Activated naive CD4-positive, alpha-beta T cell treated with anti-CD3 and anti-CD28 coated beads, Interleukin-2, amount 50 U/mL, for 16 hours (primary cell): ENCODE data around the gene APOL1.
"Not testable (repeated sequence)": the region's sequence is repeated elsewhere in the genome, so short reads cannot be mapped to it uniquely, and the experiment has no call there.

Source experiments
- DNase-seq: peaks from one replicate; pipeline ENCODE4 v3.0.0-alpha.2; 2020

Gene APOL1

GRCh38 chr22:36246718-36247117 lies 6.2 kb upstream of the APOL1 start:
- no peak for DNase-seq

GRCh38 chr22:36247955-36248354 lies 5.0 kb upstream of the APOL1 start:
- no peak for DNase-seq

- DNase-seq: no peak
These were observed 3.8 kb upstream of the APOL1 start for GRCh38 chr22:36249160-36249559.

GRCh38 chr22:36250292-36250960 lies 2.5 kb upstream of the APOL1 start:
- DNase-seq: not testable (repeated sequence)

DNA sequence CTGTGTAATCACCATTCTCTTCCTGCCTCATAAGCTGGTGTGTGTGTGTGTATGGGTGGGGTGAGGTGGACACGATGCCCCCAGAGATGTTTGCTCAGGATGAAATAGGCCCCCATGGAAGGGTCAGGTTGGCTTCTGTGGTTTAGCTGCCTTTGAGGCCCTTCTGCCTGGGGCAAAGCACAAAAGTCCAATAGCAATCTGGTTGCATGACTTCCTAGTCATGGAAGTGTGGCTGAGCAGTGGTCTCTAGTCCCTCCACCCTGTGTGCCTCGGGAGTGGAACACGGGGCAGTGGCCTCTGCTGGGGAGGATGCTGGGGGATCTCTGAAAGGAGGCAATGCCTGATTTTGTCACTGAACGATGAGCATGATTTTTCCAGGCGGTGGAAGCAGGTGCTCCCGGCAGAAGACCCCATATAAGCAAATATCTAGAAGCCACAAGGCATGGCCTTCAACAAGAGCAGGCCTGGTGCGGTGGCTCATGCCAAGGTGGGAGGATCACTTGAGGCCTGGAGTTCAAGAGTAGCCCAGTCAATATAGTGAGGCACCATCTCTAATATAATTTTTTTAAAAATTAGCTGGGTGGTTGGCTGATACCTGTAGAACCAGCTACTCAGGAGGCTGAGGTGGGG lies 839 bp upstream of the APOL1 start:
- not testable (repeated sequence) for DNase-seq

DNA sequence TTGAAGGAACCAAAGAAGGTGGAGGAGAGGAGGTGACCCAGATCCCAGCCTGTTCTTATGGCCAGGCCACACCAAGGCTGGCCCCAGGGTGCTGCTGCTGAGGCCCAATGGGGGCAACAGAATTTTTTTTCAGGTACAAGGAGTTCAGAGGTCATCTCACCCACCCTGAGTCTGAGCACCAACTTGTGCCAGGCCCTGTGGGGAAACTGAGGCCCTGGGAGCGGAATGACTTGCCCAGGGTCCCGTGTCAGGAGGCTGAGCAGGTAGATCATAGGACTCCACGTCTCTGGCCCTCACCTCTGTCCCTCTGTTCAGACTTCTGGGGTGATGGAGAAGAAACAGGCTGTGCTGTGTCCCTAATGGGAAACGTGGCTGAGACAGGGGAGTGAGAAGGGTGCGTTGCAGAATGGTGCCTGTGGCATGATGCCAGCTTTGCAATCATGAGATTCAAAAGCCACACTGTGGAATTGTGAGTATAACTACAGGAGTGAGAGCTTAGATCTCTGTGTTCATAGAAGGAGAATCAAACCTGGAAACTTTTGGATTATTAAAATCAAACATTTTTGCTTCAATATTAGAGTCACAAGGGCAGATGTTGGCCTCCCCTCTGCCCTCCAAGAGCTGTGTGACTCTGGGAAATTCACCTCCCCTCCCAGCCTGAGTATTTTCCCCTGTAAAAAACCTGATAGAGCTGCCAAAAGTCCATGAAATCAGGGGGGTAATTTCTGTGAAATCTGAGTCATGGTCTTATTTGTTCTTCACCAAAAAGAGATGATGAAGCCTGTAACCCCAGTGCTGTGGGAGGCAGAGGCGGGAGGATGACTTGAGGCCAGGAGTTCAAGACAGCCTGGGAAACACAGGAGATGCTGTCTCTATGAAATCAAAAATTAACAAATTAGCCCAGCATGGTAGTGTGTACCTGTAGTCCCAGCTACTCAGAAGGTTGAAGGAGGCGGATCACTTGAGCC lies 874 bp downstream of the APOL1 start:
- DNase-seq: peak; percentile 57

DNA sequence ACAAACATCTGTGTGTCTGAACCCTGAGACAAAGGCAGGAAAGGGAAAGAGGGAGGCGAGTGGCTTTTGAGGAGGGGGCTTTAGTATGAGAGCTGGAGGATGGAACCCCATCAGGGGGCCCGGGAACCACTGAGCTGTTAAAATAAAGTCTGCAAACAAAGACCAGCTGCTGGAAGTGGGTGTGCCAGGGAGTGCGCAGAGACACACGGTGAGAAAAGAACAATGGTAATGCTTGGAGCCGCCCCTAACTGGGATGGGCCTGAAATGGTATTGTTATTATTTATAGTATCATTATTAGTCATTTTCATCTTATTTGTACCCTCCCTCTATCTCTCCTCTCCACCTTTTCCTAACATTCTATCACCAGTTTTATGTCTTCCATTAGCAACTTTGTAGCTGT lies 2.6 kb downstream of the APOL1 start:
- DNase-seq: not testable (repeated sequence)

DNA sequence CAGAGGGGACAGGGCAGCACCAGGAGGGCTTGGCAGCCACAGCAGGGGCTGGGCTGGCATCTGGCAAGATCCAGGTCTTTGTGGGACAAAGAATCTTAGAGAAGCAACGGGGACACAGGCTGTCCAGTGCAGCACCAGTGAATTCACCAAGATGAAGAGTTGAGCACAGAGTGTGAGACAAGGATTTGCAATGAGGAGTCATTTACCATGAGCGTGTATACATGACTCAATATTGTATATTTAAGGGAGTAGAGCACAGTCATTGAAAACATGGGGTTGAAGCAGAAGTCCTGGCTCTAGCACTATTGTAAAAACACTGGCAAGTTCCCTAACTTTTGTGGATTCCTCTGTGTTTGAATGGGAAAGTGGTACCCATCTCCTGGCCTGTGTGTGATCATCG lies 3.5 kb downstream of the APOL1 start:
- no peak for DNase-seq

DNA sequence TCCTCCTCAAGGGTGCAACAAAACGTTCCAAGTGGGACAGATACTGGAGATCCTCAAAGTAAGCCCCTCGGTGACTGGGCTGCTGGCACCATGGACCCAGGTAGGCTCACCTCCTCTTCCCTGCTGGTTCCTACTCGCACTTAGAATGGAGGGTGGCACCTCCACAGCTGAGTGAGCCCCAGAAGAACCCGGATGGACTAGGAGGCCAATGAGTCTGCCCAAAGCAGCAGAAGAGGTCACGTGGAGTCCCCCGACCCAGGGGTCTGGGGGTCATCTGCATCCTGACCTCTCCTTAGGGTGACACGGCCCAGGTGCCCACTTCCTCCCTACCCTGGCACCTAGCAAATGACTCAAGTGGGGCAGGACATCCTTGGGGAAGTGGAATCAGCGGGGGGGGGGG lies 4.4 kb downstream of the APOL1 start:
- no peak for DNase-seq

- DNase-seq: no peak
These were observed 5.2 kb downstream of the APOL1 start for GRCh38 chr22:36257948-36258670.

DNA sequence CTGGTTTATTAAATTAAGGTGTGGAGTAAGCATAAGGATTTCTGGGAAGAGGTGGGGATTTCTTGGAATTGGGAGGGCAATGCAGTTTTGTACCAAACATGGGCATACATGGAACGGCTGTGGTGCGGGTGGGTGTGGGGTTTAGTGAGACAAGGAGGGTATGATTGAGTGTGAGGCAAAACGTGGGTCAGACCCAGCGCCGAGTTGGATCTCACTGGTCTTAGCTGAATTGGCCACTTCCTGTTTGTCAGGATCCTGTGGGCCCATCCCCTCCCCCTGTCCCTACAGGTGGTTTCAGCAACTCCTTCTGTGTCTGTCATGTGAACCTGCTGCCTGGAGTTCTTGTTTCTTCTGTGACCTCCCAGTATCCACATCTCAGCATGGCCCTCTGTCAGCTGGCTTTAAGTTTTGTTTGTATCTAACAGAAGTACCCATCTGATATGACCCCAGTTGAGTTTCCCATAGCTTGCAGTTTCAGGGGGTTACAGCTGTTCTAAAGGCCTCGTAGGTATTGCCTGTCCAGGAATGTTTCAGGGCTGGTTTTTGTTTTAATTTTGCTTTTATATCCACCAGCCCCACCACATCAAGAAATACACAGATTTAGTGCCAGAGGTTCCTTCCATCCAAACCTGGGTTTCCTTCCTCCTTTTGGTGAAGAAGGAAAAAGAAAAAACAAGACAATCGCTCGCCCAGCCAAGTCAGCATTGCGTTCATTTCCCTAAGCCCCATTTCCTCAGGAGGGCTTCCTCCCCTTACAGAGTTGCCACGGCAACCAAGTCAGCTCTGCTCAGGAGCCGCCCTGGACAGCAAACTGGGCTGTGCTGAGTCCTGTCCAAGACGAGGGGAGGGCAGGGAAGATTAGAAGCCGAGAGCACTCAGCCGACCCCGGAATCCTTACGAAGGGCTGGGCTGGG lies 6.0 kb downstream of the APOL1 start:
- DNase-seq: no peak

DNA sequence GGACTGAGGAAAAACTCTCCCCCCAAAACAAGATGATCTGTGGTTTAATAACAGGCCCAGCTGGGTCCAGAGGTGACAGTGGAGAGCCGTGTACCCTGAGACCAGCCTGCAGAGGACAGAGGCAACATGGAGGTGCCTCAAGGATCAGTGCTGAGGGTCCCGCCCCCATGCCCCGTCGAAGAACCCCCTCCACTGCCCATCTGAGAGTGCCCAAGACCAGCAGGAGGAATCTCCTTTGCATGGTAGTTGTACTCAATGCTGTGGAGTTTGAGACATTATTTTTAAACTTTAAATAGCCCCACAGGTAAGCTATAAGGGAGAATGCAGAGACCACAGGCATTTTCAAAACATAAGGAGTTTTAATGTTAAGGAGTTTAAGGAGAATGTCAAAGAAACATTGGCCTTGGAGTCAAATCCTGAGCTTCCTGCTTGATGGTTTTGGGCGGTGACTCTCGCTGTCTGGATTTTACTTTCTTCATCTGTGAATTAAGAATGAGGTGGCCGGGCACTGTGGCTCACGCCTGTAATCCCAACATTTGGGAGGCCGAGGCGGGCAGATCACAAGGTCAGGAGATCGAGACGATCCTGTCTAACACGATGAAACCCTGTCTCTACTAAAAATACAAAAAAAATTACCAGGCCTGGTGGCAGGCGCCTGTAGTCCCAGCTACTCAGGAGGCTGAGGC lies 6.8 kb downstream of the APOL1 start:
- DNase-seq: no peak

DNA sequence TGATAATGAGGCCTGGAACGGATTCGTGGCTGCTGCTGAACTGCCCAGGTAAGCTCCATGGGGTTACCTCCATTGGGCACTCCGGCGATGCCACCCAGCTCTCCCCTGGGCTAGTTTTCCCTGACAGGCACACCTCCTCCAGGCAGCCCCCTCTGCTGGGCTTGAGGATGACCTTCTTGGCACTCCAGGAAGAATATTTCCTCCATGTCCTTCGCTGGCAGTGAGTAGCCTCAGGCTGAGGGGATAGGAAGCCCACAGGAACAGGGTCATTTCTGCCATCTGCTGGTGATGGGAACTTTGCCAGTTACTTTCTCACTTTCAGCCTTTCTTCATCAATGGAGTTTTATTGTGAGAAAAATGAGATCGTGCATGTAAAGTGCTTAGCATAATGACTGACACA lies 8.7 kb downstream of the APOL1 start:
- not testable (repeated sequence) for DNase-seq

DNA sequence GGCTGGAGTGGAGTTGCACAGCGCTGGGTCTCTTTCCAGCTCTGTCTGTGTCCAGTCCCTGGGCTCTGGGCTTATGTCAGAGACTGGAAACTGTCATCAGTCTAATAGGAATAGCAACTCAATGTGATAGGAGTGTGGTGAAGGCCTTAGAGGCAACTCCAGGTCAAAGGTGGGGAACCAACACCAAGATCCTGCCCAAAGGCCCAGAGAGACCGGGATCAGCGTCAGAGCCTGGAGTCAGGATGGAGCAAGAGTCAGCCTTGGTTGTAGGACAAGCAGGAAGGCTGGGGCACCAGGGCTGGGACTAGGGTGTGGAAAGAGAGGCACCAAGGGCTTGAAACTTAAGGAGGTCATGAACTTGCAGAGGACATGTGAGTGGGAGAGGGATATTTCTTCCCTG lies 9.4 kb downstream of the APOL1 start:
- DNase-seq: not testable (repeated sequence)

DNA sequence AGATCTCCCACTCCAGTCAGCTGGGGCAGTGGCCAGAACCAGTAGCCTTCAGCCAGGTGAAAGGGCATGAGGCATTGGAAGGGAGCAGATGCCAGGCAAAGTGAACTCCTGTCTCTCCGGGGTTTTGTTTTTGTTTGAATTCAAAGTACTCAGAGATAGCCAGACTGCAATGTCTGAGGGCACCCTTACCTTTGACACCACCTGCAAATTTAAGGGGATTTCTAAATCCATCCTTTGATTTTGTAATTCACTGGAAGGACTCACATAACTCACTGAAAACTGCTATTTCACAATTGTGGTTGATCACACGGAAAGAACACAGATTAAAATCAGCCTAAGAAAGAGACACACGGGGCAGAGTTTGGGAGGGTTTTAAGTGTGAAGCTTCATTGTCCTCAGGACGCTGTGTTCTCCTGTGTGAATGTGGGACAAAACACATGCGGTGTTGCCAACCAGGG lies 10.3 kb downstream of the APOL1 start:
- DNase-seq: not testable (repeated sequence)

DNA sequence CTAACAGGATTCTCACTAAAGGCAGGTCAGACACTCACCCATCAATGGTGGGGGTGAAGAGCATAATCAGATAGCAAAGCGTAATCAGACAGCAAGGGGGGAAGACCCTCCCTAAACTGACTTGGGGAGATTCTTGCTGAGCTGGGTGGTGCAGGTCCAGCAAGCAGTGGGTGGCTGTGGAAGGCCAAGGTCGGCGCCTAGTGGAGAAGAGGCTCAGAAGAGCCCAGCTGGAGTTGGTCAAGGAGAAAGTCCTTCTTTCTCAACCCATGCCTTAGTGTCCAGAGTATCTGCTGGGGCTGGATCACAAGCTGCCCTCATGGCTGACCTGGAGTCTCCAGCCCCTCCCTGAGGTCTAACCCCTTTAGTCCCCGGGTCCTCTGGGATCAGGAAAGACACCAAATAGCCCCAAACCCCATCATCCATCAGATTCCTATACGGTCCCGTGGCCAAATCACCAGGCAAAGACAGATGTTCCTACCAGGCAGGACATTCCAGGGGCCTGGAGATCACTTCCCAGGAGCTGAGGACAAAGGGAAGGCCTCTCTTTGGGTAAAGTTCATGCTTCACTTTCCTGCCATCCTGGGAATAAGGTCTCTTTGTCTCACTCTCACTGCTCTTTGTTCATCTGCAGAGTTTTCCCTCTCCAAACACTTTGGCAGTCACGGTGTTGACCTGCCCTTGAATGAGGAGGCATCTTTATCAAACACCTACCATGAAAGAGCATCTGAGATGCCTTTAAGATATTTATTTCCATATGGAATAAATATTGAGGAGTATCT lies 11.1 kb downstream of the APOL1 start:
- not testable (repeated sequence) for DNase-seq

DNA sequence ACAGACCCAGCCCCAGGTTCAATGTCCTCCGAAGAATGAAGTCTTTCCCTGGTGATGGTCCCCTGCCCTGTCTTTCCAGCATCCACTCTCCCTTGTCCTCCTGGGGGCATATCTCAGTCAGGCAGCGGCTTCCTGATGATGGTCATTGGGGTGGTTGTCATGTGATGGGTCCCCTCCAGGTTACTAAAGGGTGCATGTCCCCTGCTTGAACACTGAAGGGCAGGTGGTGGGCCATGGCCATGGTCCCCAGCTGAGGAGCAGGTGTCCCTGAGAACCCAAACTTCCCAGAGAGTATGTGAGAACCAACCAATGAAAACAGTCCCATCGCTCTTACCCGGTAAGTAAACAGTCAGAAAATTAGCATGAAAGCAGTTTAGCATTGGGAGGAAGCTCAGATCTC lies 14.1 kb downstream of the APOL1 start:
- no peak for DNase-seq

- DNase-seq: no peak
These were observed 15.1 kb downstream of the APOL1 start for GRCh38 chr22:36267896-36268485.

DNA sequence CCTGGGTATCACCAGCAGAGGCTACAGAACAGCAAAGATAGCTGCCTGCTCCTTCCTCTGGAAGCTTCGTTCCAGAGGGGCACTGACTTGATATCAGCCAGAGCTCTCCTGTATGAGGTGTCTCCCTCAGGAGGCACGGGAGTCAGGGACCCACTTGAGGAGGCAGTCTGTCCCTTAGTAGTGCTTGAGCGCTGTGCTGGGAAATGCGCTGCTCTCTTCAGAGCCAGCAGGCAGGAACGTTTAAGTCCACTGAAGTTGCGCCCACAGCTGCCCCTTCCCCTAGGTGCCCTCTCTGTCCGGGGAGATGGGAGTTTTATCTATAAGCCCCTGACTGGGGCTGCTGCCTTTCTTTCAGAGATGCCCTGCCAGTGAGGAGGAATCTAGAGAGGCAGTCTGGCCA lies 18.3 kb downstream of the APOL1 start:
- not testable (repeated sequence) for DNase-seq

DNA sequence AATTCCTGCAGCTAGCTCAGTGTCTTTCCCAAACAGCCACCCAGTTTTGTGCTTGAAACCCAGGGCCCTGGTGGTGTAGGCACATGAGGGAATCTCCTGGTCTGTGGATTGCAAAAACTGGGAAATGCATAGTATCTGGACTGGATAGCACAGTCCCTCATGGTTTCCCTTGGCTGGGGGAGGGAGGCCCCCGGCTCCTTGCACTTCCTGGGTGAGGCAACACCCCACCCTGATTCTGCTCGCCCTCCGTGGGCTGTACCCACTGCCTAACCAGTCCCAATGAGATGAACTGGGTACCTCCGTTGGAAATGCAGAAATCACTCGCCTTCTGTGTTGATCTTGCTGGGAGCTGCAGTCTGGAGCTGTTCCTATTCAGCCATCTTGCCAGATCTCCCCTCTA lies 19.0 kb downstream of the APOL1 start:
- DNase-seq: not testable (repeated sequence)
